ENCODE data around the gene PCSK5. TPM values are rescaled to one million over a fixed set of nuclear protein-coding genes. Genes with fewer than 3 reads are reported as not detected.

The PCSK5 gene
- total and polyA plus RNA-seq, 4 donors, result 0.58 to 3.6 (median 0.82) TPM

DNA sequence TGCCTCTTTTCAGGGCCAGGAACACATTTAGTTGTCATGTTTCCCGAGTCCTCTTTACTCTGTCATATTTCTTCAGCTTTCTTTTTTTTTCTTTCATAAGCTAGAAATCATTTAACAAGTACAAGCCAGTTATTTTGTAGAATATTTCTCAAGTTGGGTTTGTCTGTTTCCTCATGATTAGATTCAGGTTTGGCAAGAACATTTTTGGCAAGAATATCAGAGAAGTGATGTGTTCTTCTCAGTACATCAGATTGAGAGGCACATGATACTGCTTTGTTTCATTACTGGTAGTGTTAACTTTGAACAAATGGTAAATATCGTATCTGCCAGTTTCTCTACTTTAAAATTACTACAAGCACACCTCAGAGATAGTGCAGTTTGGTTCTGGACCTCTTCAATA, 45.1 kb downstream of the PCSK5 start:
- TF ChIP-seq MAX (IDR thresholded peaks at IDR 0.05), result no peak
- TF ChIP-seq TAF1 (conservative IDR thresholded peaks at IDR 0.05), result no peak
- no peak for TF ChIP-seq GABPA (IDR thresholded peaks at IDR 0.05 in 1 of 2, conservative IDR thresholded peaks at IDR 0.05 in 1 of 2)
- TF ChIP-seq RXRA (IDR thresholded peaks at IDR 0.05), result no peak
- no peak for TF ChIP-seq EGR1 (IDR thresholded peaks at IDR 0.05; ENCODE audit: low read depth in 2 of 2)
- DNase-seq (ENCODE audit: low spot score), result no peak
- Histone ChIP-seq H3K9ac (ENCODE audit: low read depth in 1 of 2, low read length in 2 of 2) (no peak overlapping the region), H3K4me3 (ENCODE audit: low read depth in 1 of 3, low read length in 3 of 3) (no peak overlapping the region), H3K36me3 (ENCODE audit: control insufficient read depth in 4 of 4, insufficient read depth in 3 of 4, low read depth in 1 of 4, low read length in 3 of 4) (no peaks in the 10 kb centered on the region), H3K4me1 (ENCODE audit: control insufficient read depth in 4 of 4, insufficient read depth in 4 of 4, low read length in 3 of 4) (peaks cover 0 to 2% (median 0%) of the 10 kb centered on the region in 4 donors), H3K27me3 (ENCODE audit: control insufficient read depth in 4 of 4, insufficient read depth in 4 of 4, low read length in 3 of 4) (no peaks in the 10 kb centered on the region), H3K27ac (ENCODE audit: low read depth in 1 of 2, low read length in 2 of 2) (no peak overlapping the region), H3K9me3 (ENCODE audit: control insufficient read depth in 4 of 4, low read length in 3 of 4) (no peaks in the 10 kb centered on the region)
- 75% methylated on average over 2 of the region's 2 CpGs for WGBS

DNA sequence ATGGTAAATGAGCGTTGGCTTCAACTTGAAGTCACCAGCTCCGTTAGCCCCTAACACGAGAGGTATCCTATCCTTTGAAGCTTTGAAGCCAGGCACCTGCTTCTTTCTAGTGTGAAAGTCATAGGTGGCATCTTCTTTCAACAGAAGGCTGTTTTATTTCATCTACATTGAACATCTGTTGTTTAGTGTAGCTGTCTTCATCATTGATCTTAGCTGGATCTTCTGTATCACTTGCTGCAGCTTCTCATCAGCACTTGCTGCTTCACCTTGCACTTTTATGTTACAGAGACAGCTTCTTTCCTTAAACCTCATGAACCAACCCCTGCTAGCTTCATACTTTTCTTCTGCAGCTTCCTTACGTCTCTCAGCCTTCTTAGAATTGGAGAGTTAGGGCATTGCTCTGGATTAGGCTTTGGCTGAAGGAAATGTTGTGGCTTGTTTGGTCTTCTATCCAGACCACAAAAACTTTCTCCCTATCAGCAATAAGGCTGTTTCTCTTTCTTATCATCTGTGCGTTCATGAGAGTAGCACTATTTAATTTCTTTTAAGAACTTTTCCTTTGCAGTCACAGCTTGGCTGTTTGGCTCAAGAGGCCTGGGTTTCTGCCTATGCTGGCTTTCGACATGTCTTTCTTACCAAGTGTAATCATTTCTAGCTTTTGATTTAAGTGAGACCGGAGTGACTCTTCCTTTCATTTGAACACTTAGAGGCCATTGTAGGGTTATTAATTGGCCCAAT, 47.2 kb downstream of the PCSK5 start:
- DNase-seq (ENCODE audit: low spot score), result no peak

More for the DNA sequence above, 47.2 kb downstream of the PCSK5 start:
- H3K27me3 ChIP-seq (ENCODE audit: control insufficient read depth in 4 of 4, insufficient read depth in 4 of 4, low read length in 3 of 4), result no peaks in the 10 kb centered on the region
- no peak overlapping the region for H3K4me3 ChIP-seq (ENCODE audit: low read depth in 1 of 3, low read length in 3 of 3)
- no peak overlapping the region for H3K9ac ChIP-seq (ENCODE audit: low read depth in 1 of 2, low read length in 2 of 2)
- TF ChIP-seq CTCF (IDR thresholded peaks at IDR 0.05; ENCODE audit: low read depth, low read length, missing input control) (no peak), HNF4A (conservative IDR thresholded peaks at IDR 0.05) (no peak), RXRA (IDR thresholded peaks at IDR 0.05) (no peak), GABPA (IDR thresholded peaks at IDR 0.05 in 1 of 2, conservative IDR thresholded peaks at IDR 0.05 in 1 of 2) (no peak), NR2F2 (IDR thresholded peaks at IDR 0.05) (no peak), RAD21 (IDR thresholded peaks at IDR 0.05) (no peak), FOXA1 (IDR thresholded peaks at IDR 0.05) (no peak), ZBTB33 (IDR thresholded peaks at IDR 0.05) (no peak), JUND (IDR thresholded peaks at IDR 0.05) (no peak), SP1 (IDR thresholded peaks at IDR 0.05) (no peak), EGR1 (IDR thresholded peaks at IDR 0.05; ENCODE audit: low read depth in 2 of 2) (no peak), FOXA2 (IDR thresholded peaks at IDR 0.05) (no peak), YY1 (IDR thresholded peaks at IDR 0.05) (no peak), HNF4G (IDR thresholded peaks at IDR 0.05) (no peak), MAX (IDR thresholded peaks at IDR 0.05) (no peak), TAF1 (conservative IDR thresholded peaks at IDR 0.05) (no peak)
- TF ChIP-seq, protein P1, sequence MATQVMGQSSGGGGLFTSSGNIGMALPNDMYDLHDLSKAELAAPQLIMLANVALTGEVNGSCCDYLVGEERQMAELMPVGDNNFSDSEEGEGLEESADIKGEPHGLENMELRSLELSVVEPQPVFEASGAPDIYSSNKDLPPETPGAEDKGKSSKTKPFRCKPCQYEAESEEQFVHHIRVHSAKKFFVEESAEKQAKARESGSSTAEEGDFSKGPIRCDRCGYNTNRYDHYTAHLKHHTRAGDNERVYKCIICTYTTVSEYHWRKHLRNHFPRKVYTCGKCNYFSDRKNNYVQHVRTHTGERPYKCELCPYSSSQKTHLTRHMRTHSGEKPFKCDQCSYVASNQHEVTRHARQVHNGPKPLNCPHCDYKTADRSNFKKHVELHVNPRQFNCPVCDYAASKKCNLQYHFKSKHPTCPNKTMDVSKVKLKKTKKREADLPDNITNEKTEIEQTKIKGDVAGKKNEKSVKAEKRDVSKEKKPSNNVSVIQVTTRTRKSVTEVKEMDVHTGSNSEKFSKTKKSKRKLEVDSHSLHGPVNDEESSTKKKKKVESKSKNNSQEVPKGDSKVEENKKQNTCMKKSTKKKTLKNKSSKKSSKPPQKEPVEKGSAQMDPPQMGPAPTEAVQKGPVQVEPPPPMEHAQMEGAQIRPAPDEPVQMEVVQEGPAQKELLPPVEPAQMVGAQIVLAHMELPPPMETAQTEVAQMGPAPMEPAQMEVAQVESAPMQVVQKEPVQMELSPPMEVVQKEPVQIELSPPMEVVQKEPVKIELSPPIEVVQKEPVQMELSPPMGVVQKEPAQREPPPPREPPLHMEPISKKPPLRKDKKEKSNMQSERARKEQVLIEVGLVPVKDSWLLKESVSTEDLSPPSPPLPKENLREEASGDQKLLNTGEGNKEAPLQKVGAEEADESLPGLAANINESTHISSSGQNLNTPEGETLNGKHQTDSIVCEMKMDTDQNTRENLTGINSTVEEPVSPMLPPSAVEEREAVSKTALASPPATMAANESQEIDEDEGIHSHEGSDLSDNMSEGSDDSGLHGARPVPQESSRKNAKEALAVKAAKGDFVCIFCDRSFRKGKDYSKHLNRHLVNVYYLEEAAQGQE (IDR thresholded peaks at IDR 0.05), result no peak
- TF ChIP-seq, protein P2, sequence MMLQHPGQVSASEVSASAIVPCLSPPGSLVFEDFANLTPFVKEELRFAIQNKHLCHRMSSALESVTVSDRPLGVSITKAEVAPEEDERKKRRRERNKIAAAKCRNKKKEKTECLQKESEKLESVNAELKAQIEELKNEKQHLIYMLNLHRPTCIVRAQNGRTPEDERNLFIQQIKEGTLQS (IDR thresholded peaks at IDR 0.05), result no peak
- H3K9me3 ChIP-seq (ENCODE audit: control insufficient read depth in 4 of 4, low read length in 3 of 4), result no peaks in the 10 kb centered on the region
- no peaks in the 10 kb centered on the region for H3K4me1 ChIP-seq (ENCODE audit: control insufficient read depth in 4 of 4, insufficient read depth in 4 of 4, low read length in 3 of 4)
- H3K27ac ChIP-seq (ENCODE audit: low read depth in 1 of 2, low read length in 2 of 2), result no peak overlapping the region
- no peaks in the 10 kb centered on the region for H3K36me3 ChIP-seq (ENCODE audit: control insufficient read depth in 4 of 4, insufficient read depth in 3 of 4, low read depth in 1 of 4, low read length in 3 of 4)
- 83% methylated on average over 7 of the region's 7 CpGs for WGBS
